ACHN (cell line): ENCODE data around the gene OR14C36.
"Not testable (repeated sequence)": the region's sequence is repeated elsewhere in the genome, so short reads cannot be mapped to it uniquely, and the experiment has no call there.

Source experiments
- DNase-seq: peaks from one replicate; pipeline ENCODE4 v3.0.0-alpha.2; 2015
- in situ Hi-C: cut with HindIII; loops from 2 replicates; pipeline ENCODE4 v1.10.0; 2017; ENCODE audit warnings: low sequenced_read_pairs, low pct_ligation_motif_present, low pct_unique_long_range_greater_than_20kb

The OR14C36 gene

DNA sequence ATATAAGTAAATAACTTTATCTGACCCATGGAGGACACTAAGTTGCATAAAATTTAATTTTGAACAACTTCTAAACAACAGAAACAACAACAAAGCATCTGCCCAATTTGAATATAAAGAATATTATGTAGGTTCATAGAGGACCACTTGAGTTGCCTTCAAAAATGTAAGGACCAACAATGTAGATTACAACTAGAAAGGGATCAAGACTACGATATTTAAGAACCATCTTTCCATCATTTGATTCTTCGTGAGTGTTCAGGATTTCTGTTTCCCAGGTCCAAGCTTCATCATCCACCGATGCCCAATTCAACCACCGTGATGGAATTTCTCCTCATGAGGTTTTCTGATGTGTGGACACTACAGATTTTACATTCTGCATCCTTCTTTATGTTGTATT lies at the start of gene OR14C36:
Gene OR14C36 (plus strand): TSS at position 301 of the 400 bp plus-strand sequence. CDS start 0 bp downstream, at position 301.
- in situ Hi-C loops = no loop called here
- DNase-seq = no peak

DNA sequence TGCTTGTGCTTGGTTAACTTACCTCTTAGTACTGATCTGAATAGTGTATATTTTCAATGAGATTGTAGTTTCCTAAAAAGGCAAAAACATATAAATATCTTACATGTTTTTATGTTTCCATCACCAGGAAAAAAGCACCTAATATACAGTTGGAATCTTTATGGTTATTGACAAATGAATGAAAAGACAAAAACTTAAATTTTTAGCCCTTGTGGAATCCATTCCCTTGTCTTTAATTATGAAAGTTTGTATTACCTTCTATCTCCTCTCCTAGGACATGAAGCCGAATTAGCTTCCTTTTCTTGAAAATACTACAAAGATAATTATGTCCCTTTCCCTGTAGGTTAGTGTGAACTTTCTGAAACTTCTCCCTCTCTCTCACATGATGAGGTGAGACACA lies 45.3 kb upstream of the OR14C36 start, which contains the start of gene OR2T12:
Gene OR2T12 (minus strand): TSS at position 101 of the 400 bp plus-strand sequence. CDS start 7,846 bp downstream, outside the sequence.
- in situ Hi-C loops = no loop called here
- DNase-seq = no peak

DNA sequence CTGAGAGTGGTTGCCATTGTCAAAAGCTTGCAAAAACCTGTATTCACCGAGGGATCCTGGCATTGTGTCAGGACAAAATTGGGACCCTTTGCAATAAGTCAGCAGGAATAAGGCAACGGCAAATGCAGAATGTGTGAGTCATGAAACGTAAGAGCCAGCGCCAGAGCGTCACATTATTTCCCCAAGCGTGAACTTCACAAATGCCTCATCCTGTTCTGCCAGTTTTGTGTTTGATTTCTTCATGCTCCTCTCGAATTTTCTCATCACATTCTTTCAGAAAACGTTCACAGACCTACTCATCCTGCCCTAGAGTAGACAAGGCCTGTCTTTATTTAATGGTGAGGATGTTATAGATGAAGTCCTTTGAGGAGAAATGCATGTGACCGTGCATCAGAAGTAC lies 42.9 kb upstream of the OR14C36 start:
- in situ Hi-C loops, DNase-seq: not testable (repeated sequence)

DNA sequence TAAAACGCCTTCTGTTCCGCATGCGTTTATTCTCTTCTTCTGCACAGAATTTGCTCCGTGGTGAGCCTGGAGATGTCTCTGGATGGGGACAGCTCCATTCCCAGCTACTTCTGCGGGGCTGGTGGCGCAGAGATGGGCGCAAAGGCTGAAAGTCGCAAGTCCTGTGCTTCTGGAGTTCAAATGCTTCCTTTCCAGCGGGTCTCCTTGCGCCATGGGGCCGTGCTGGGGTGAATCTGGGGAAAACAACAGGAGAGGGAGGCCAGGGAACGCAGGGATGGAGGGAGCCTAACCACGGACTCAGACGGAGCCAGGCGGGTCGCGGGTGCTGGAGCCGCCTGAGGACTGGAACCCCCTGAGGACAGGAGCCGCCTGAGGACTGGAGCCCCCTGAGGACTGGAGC lies 42.5 kb upstream of the OR14C36 start:
- in situ Hi-C loops = no loop called here
- DNase-seq = no peak

DNA sequence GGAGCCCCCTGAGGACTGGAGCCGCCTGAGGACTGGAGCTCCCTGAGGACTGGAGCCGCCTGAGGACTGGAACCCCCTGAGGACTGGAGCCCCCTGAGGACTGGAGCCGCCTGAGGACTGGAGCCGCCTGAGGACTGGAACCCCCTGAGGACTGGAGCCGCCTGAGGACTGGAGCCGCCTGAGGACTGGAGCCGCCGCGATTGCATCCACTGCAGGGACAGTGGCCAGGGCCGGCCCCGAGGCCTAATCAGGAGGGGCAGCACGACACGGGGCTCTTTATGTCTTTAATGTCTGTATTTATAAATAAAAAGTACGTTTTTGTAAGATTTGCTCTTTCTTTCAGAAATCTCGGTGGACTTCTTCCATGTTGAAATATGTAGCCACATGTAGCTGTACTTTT lies 41.8 kb upstream of the OR14C36 start:
- in situ Hi-C loops, DNase-seq: not testable (repeated sequence)

- in situ Hi-C loops = no loop called here
- DNase-seq = no peak
Observed at GRCh38 chr1:248316796-248317195, 31.8 kb upstream of the OR14C36 start.

- in situ Hi-C loops = no loop called here
- no peak for DNase-seq
Observed at GRCh38 chr1:248324468-248324867, 24.1 kb upstream of the OR14C36 start, which contains the start of gene OR2M7. OR2M7 (minus strand) TSS chr1:248324568; CDS start chr1:248324568, 0 bp downstream.

DNA sequence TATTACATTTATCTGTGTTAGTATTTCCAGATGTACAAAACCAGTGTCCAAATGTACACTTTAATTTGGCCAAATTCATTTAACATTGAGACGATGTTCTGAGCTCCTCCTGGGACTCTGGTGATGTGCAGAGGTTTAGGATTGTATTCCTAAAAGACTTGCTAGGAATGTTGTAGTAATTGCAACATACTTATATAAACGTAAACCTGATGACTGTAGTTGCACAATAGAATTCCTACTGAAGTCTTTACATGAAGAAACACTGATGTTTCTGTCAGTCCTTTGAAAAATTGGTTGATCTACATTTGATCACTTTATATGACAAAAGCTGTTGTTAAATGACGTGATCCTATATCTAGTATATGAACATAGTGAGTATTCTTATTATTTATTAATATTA lies 5.1 kb upstream of the OR14C36 start:
- DNase-seq = no peak
- in situ Hi-C loops = no loop called here

DNA sequence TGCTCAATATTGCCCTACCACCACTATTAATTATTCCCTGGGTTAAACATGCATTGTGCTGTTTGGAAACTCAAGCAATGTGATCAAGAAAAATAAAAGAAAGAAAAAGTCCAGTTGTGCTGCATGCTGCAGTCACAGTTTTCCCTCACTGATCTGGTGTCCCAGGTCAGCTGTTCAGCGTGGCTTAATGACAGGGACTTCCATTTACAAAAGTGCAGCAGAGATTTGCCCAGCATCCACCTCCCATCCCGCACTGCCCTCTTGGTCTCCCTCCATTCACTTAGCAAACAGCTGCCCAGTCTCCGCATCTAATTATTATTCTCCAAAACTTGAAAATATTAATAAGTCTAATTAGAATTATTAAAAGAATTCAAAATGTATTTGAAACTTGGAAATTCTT lies 10.8 kb downstream of the OR14C36 start:
- in situ Hi-C loops = no loop called here
- DNase-seq = no peak

DNA sequence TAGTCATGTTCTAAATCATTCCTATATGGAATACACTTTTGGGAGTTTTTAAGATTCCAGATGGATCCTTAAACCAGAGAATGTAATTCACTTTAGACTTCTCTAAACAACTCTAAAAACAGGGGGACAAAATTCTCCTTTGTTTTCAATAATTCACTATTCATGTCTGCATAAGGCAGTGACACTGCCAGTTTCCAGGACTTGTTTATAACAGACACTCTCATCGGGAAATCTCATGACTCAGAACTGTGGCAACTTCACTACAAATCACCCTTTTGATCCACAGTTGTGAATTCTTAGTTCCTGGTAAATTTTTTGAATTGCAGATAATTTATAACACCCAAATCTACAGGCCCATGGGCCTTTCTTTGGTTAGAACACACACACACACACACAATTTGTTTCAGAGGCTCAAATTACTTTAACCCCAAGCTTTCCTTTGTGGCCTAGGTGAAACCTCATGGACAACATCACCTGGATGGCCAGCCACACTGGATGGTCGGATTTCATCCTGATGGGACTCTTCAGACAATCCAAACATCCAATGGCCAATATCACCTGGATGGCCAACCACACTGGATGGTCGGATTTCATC lies 12.6 kb downstream of the OR14C36 start, which contains the start of gene OR2T4:
Gene OR2T4 (plus strand): TSS at position 545 of the 595 bp plus-strand sequence. CDS start 0 bp downstream, at position 545.
- DNase-seq = no peak
- in situ Hi-C loops = no loop called here

DNA sequence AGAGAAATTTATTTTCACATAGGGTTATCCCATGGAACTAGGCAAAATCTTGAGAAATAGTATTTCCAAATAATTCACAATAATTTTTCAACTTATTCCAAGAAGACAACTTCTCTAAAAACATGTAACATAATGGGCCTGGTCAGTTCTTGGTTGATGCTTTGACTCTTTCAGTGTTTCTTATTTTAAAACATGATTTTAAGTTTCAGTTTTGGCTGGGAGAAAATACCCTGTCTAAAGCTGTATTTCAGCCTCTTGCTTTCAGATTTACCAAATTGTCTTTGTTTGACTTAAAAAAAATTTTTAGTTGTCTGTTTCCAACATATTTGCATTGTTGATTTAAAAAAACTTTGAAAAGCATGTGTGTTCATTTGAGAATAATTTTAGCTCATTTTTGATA lies 18.0 kb downstream of the OR14C36 start:
- in situ Hi-C loops = no loop called here
- DNase-seq = no peak

DNA sequence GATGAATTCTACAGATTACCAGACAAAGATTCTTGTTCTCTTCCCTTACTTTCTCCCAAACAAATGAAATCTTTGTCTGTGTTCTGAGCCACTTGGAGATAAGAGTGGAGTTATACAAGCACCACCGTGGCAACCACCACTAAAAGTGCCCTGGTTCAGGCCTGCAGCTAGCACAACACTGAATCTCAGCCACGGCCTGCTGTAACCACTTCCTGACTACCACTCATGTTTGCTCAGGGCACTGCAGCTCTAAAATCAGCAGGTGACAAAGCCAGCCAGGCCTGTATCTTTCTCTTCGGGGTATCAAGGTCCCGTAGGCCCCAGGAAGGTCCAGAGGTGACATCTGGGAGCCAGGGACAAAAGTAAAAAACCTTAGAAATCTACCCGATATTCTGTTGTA lies 23.8 kb downstream of the OR14C36 start:
- in situ Hi-C loops = no loop called here
- DNase-seq = no peak

DNA sequence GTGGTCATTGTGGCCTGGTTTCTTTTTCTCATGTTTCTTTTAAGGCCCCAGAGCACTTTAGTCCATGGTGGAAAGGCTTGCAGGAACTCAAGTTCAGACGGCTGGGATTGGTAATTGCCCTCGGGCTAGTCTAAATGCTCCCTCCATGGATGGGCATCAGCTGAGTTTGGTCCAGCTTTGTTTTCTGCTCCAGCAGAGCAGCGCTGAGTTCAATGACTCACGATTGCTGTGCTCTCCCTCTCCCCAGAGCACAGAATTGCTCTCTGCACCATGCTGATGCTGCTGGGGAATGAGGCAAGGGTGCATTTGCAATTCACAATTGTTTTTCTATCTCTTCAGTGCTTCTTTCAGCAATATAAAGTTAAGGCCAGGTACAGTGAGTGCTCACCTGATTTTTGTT lies 25.2 kb downstream of the OR14C36 start:
- no peak for DNase-seq
- in situ Hi-C loops = no loop called here

DNA sequence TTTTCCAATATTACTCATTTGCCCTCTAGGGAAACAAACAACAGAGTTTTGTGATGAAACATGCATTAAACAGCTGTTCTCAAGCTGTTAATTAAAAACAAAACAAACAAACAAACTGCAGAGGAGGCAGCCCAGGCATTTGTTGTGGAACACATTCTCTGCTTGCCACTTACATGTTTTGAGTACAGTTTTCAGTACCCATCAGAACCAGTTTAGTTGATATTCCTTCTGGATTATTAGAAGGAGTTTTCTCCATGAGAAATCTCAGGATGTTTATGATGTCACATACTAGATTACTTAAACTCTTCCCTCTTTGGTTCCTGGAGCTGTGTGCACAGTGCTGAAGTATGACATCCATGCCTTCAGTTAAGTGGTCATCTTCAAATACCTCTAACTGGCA lies 26.9 kb downstream of the OR14C36 start, which contains the start of gene OR2T6:
Gene OR2T6 (plus strand): TSS at position 301 of the 400 bp plus-strand sequence. CDS start 11,863 bp downstream, outside the sequence.
- no peak for DNase-seq
- in situ Hi-C loops = no loop called here

DNA sequence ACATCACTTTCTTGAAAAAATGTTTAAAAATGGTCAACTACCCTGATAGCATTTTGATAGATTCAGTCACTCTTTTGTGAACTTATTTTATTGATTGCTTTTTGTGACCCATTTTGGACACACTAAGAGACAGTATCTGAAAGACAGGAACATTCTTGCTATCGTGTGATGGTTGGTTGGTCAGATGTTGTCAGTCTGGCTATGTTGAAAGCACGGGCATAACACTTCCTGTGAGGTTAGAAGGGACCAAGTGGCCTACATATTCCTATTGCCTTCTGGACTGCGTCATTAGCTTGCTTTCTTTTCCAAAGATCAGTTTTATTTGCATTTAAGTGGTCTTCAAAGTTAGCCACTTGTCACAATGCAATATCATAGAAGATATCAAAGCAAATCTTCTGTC lies 28.3 kb downstream of the OR14C36 start:
- DNase-seq = no peak
- in situ Hi-C loops = no loop called here

DNA sequence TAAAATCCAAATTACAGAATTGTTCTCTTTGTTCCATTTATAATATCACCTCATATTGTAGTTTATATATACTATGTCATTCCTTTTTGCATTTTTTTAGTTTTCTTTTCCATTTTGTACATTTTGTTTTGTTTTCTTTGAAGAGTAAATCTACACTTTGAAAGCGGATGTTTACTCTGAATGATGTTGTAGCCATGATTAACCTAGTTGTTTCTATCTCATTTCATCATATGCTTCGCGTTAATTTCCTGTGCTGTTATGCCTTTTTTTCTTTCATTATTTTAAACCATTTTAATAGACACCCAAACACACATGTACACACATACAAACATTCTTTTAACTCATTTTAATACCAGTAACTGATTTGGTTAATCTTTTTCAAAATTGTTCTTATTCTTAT lies 32.3 kb downstream of the OR14C36 start:
- DNase-seq = no peak
- in situ Hi-C loops = no loop called here

DNA sequence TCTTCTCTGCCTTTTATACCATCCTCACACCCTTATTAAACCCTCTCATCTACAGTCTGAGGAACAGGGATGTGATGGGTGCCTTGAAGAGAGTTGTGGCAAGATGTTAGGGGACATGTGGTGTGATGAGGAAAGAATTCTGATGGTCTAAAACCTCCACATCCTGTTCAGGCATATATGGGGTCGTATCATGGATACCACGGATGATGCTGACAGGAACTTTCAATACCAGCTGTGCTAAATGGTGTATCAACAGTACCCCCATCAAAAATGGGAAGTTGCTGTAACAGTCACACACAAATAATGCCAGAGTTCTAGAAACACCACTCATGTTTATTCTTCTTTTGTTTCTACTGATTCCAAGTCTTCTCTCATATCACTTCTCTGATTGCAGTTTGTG lies 39.9 kb downstream of the OR14C36 start:
- no peak for DNase-seq
- in situ Hi-C loops = no loop called here

GRCh38 chr1:248393050-248393449 lies 44.5 kb downstream of the OR14C36 start:
- no peak for DNase-seq
- in situ Hi-C loops = no loop called here
